GM08714 (cell line): Measurements from ENCODE around the gene RUNDC3A.

Source experiments
- H3K4me3 ChIP-seq: fragments of 200-500 bp; sonication (Bioruptor generic); 2 replicates; pipeline ENCODE4 v1.5.1; 2014; ENCODE audit warnings: mild to moderate bottlenecking, low read length, inconsistent platforms
- ZNF274 ChIP-seq: IDR thresholded peaks from 2 replicates; pipeline ENCODE4 v1.6.1; 2012; ENCODE audit warnings: mild to moderate bottlenecking, low read depth, low read length

RUNDC3A gene

GRCh38 chr17:44279346-44279665, 29.1 kb upstream of the RUNDC3A start:
- TF ChIP-seq ZNF274: no peak
- no peak overlapping the region for H3K4me3 ChIP-seq

DNA sequence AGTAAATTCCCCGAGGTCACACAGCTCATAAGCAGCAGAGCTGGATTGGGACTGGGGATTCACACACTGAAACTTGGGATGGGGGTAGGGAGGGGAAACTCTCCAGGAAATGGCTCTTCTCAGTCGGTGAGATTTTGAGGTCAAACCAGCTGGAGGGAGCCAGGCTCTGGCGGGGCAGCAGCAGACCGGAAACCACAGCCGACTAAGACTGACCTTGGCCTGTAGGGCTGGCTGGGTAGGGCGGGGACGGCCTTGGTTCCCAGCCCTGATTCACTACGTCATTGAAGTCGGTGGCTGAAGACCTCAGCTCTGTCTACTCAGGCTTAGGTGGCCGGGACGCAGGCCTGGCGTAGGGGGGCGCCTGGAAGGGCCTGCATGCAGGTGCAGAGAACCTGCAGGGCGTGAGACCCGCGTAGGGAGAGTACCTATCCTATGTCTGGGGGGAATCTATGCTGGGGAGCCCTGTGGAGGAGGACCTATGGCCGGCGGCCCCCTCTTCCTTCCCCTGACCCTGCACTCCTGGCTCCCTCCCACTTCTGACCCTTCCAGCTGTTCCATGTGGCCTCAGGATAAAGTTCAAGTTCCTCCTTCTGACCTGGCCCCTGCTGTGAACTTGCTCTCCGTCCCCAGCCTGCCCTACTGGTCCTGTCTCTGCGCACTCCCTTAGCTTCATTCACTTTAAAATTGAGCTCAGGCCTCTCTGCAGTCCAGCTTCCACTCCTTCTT, 28.6 kb upstream of the RUNDC3A start:
- TF ChIP-seq ZNF274: no peak
- H3K4me3 ChIP-seq: no peak overlapping the region

- no peak overlapping the region for H3K4me3 ChIP-seq
- no peak for TF ChIP-seq ZNF274
Observed at GRCh38 chr17:44280392-44280937, 27.9 kb upstream of the RUNDC3A start.

GRCh38 chr17:44281570-44281969, 26.8 kb upstream of the RUNDC3A start:
- TF ChIP-seq ZNF274: no peak
- no peak overlapping the region for H3K4me3 ChIP-seq

- no peak for TF ChIP-seq ZNF274
- no peak overlapping the region for H3K4me3 ChIP-seq
Observed at GRCh38 chr17:44282264-44282663, 26.1 kb upstream of the RUNDC3A start.

GRCh38 chr17:44283344-44284023, 24.9 kb upstream of the RUNDC3A start:
- no peak overlapping the region for H3K4me3 ChIP-seq
- TF ChIP-seq ZNF274: no peak

DNA sequence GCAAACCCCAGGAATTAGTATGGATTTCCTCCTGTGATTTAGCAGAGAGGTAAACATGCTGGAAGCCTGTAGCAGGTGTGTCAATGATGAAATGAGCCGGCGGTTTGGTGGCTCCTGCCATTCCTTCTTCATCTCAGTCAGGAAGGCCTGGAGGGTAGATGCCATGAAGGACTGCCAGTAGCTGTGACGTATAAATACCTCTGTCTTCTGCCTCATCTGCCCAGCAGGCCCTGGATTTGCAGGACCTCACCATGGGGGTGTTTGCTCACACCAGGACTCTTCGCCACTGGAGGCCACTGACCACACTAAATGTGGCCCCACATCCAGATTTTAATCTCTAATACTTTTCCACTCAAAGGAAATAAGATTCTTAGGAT, 24.4 kb upstream of the RUNDC3A start:
- TF ChIP-seq ZNF274: no peak
- H3K4me3 ChIP-seq: no peak overlapping the region

DNA sequence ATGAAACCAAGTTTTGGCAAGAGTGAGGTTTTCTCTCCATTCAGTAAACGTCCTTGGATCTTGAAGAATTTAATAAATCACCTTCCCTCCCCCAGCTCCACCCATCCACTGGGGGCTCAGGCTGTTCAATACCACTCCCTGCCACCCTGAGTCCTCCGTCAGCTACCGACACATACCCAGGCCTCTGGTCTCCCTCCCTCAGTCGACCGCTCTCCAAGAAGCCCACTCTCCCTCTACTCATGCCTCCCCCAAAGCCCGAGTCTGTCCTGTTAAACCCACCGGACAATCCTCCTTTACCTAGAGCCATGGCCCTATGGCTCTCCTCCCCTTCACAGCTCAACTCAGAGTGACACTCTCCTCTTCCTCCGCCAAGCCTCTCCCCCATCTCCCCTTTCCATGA, 20.8 kb upstream of the RUNDC3A start:
- H3K4me3 ChIP-seq: no peak overlapping the region
- TF ChIP-seq ZNF274: no peak

GRCh38 chr17:44293509-44294226, 14.7 kb upstream of the RUNDC3A start:
- no peak for TF ChIP-seq ZNF274
- no peak overlapping the region for H3K4me3 ChIP-seq

DNA sequence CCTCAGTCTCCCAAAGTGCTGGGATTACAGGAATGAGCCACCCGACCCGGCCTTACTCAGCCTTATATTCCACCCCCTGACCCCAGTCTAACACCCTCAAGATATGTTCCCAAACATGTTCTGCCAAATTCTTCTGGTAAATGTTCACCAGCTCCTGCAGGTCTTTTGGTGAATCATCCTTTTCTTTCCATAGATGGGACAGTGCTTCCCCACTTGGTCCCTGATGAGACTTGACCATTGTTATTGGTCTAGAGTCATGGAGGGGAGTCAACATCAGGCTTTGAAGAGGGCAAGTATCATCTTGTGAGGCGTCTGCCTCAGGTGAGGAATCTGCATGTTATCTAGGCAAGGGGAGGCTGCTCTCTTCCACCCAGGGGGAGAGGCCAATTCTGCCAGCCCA, 10.4 kb upstream of the RUNDC3A start:
- no peak for TF ChIP-seq ZNF274

DNA sequence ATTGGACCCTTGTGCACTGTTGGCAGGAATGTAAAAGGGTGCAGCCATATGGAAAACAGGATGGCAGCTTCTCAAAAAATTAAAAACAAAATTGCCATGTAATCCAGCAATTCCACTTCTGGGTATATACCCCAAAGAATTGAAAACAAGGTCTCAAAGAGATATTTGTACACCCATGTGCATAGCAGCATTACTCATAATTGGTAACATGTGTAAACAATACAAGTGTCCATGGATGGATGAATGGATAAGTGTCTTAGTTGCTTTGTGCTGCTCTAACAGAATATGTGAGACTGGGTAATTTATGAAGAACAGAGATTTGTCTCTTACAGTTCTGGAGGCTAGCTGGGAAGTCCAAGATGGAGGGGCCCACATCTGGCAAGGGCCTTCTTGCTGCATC, 3.8 kb upstream of the RUNDC3A start:
- no peak overlapping the region for H3K4me3 ChIP-seq
- no peak for TF ChIP-seq ZNF274

More for the DNA sequence above, 10.4 kb upstream of the RUNDC3A start:
- H3K4me3 ChIP-seq: no peak overlapping the region

DNA sequence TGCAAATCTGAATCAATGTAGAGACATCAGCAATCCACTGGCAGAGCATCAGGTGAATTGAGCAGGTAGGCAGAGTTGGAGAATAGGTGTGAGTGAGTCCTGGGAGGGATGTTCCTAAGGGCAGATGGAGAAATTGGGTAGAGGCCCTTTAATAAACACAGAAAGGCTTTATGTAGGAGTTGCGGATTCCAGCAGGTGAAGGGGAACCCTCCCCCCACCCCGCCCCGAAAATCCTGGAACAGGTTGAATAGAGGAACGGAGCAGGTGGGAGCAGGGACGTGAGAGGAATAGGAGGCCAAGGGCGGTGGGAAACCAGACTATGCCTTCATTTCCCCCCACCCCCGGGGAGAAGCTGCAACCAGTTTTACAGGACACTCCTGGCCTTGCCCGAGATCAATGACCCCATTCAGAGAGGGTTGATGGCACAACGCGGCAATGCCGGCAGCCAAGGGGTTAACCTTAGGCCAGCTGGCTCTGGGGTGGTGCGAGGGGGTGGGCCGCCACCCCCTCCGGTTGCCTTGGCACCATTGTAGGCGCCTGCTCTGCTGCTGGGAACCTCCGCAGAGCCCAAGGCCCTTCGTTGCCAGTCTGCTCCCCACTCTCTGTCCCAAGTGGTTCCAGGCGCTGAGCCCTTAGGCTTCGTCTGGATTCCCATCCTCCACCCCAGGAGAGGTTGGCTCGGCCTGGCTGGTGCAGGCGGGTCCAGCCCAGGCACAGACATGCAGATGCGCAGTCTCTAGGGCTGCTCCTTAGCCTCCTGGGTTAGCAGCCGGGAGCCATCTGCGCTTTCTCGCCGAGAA, 814 bp upstream of the RUNDC3A start:
- TF ChIP-seq ZNF274: no peak
- no peak overlapping the region for H3K4me3 ChIP-seq

DNA sequence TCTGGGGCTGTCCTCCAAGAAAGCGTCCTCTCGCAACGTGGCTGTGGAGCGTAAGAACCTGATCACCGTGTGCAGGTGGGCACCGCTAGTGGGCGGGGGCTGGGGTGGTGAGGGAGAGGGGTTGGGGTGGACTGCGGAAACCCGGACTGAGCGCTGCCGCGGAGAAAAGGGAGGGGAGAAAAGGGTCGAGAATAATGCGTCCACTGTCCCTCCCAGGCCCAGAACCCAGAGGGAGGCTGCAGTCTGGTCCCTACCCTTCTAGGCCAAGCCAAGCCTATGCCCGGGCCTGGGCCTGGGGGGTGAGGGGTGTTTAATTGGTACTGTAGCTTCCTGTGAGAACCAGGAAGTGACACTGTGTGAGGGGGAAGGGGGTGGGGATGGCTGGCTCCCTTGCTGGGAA, 464 bp downstream of the RUNDC3A start:
- no peak for TF ChIP-seq ZNF274
- H3K4me3 ChIP-seq: no peak overlapping the region

GRCh38 chr17:44309472-44309871, 1.1 kb downstream of the RUNDC3A start:
- TF ChIP-seq ZNF274: no peak
- no peak overlapping the region for H3K4me3 ChIP-seq
